OCI-LY1 (cell line): ENCODE data around the gene CENPC.

ENCODE experiments used
- H2AFZ ChIP-seq: fragments of 200-600 bp; sonication (generic), shearing (Covaris generic); 2 replicates; pipeline ENCODE4 v1.6.0; 2014; ENCODE audit warnings: antibody characterized with exemption, mild to moderate bottlenecking, low read length
- H3F3A ChIP-seq: fragments of 200-600 bp; sonication (generic), shearing (Covaris generic); 2 replicates; pipeline ENCODE4 v1.6.0; 2014; ENCODE audit warnings: mild to moderate bottlenecking, antibody characterized with exemption, low read length, moderate library complexity; ENCODE audit not compliant: insufficient read depth
- H3K27ac ChIP-seq: fragments of 200-600 bp; sonication (generic); 2 replicates; pipeline ENCODE4 v1.5.1; 2014; ENCODE audit warnings: low read length, mixed run types, mild to moderate bottlenecking, low read depth; ENCODE audit not compliant: poor library complexity, severe bottlenecking
- H3K27me3 ChIP-seq: fragments of 200-600 bp; sonication (generic); 2 replicates; pipeline ENCODE4 v1.6.0; 2014; ENCODE audit warnings: antibody characterized with exemption, mild to moderate bottlenecking, low read length, moderate library complexity; ENCODE audit not compliant: insufficient read depth
- H3K36me3 ChIP-seq: fragments of 200-600 bp; sonication (generic); 2 replicates; pipeline ENCODE4 v1.6.1; 2014; ENCODE audit warnings: mild to moderate bottlenecking, antibody characterized with exemption, low read length, moderate library complexity, mixed read lengths; ENCODE audit not compliant: insufficient read depth
- H3K4me1 ChIP-seq: fragments of 200-600 bp; sonication (generic); 2 replicates; pipeline ENCODE4 v1.5.1; 2014; ENCODE audit warnings: mild to moderate bottlenecking, low read length, moderate library complexity; ENCODE audit not compliant: insufficient read depth, severe bottlenecking
- H3K4me2 ChIP-seq: fragments of 200-600 bp; sonication (generic), shearing (Covaris generic); 2 replicates; pipeline ENCODE4 v1.6.1; 2014; ENCODE audit warnings: low read length
- H3K4me3 ChIP-seq: fragments of 200-600 bp; sonication (generic); 2 replicates; pipeline ENCODE4 v1.5.1; 2014; ENCODE audit warnings: low read length, low read depth, mild to moderate bottlenecking, mixed read lengths; ENCODE audit not compliant: poor library complexity, severe bottlenecking
- H3K79me2 ChIP-seq: fragments of 200-600 bp; shearing (Covaris generic); 2 replicates; pipeline ENCODE4 v1.6.1; 2016; ENCODE audit warnings: mixed run types, low read length, mixed read lengths; ENCODE audit not compliant: insufficient read depth
- H3K9ac ChIP-seq: fragments of 200-600 bp; sonication (generic), shearing (Covaris generic); 2 replicates; pipeline ENCODE4 v1.6.1; 2014; ENCODE audit warnings: mild to moderate bottlenecking, low read length, mixed read lengths
- H3K9me2 ChIP-seq: fragments of 200-600 bp; sonication (generic), shearing (Covaris generic); 2 replicates; pipeline ENCODE4 v1.6.1; 2014; ENCODE audit warnings: low read depth, mild to moderate bottlenecking, low read length, mixed read lengths
- H3K9me3 ChIP-seq: fragments of 200-600 bp; shearing (Covaris generic); 2 replicates; pipeline ENCODE4 v1.6.1; 2014; ENCODE audit warnings: low read length, mixed read lengths
- H4K20me1 ChIP-seq: fragments of 200-600 bp; sonication (generic), shearing (Covaris generic); 2 replicates; pipeline ENCODE4 v1.6.0; 2016; ENCODE audit warnings: mild to moderate bottlenecking, low read length; ENCODE audit not compliant: insufficient read depth
- EZH2 ChIP-seq: fragments of 200-600 bp; sonication (generic), shearing (Covaris generic); IDR thresholded peaks from 2 replicates; pipeline ENCODE4 v1.8.0; 2017; ENCODE audit warnings: borderline replicate concordance, mixed run types, mild to moderate bottlenecking, antibody characterized with exemption, low read length, moderate library complexity, mixed read lengths
- TF ChIP-seq, protein P1 (sequence below): fragments of 200-600 bp; sonication (generic), shearing (Covaris generic); IDR thresholded peaks from 2 replicates; pipeline ENCODE4 v1.5.1; 2017; ENCODE audit warnings: mild to moderate bottlenecking, antibody characterized with exemption, low read length, moderate library complexity, mixed read lengths

The CENPC gene

DNA sequence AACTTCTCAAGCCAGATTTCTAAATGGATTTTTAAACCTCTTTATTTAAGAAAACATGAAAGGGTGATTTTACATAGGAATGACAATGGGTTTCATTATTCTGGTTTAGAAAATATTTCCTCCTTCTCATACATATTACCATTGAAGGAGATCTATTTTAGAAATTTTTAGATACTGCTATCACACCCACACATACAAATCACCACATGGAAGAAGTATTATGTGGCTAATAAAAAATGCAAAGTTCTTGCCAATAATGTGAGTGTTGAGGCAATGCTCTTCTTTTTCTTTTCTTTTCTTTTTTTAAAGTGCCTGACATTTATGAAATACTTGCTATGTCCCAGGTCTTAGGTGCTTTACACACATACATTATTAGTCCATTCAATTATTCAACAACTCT, 20.0 kb upstream of the CENPC start:
- no peak overlapping the region for H3K27ac ChIP-seq
- no peaks in the 10 kb centered on the region for H4K20me1 ChIP-seq
- no peak overlapping the region for H2AFZ ChIP-seq
- H3K79me2 ChIP-seq: peaks cover 80% of the 10 kb centered on the region
- H3K9ac ChIP-seq: no peak overlapping the region
- no peaks in the 10 kb centered on the region for H3K27me3 ChIP-seq
- no peak overlapping the region for H3K4me2 ChIP-seq
- H3K36me3 ChIP-seq: peaks cover 48% of the 10 kb centered on the region
- no peaks in the 10 kb centered on the region for H3K9me2 ChIP-seq
- no peaks in the 10 kb centered on the region for H3F3A ChIP-seq
- H3K4me3 ChIP-seq: no peak overlapping the region
- TF ChIP-seq, protein P1, sequence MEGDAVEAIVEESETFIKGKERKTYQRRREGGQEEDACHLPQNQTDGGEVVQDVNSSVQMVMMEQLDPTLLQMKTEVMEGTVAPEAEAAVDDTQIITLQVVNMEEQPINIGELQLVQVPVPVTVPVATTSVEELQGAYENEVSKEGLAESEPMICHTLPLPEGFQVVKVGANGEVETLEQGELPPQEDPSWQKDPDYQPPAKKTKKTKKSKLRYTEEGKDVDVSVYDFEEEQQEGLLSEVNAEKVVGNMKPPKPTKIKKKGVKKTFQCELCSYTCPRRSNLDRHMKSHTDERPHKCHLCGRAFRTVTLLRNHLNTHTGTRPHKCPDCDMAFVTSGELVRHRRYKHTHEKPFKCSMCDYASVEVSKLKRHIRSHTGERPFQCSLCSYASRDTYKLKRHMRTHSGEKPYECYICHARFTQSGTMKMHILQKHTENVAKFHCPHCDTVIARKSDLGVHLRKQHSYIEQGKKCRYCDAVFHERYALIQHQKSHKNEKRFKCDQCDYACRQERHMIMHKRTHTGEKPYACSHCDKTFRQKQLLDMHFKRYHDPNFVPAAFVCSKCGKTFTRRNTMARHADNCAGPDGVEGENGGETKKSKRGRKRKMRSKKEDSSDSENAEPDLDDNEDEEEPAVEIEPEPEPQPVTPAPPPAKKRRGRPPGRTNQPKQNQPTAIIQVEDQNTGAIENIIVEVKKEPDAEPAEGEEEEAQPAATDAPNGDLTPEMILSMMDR: no peak
- no peak for TF ChIP-seq EZH2
- no peaks in the 10 kb centered on the region for H3K9me3 ChIP-seq
- peaks cover 68% of the 10 kb centered on the region for H3K4me1 ChIP-seq

DNA sequence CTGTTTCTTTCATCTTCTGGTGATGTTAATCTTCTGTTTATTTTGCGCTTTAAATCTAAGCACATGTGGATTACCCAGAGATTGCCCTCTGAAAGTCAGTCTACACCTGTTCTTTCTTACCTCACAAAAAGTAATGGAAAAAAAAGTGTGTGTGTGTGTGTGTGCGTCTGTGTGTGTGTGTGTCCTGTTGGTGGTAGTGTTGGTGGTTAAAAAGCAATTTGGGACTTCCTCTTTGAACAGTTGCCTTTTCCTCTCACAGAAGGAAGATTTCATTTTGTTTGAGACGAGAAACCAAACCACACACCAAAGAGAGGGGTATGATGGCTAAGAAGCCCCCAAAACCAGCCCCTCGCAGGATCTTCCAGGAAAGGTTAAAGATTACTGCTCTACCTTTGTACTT, 13.2 kb upstream of the CENPC start, which contains the start of gene STAP1:
STAP1 (plus strand) TSS at position 235 of the 400 bp plus-strand sequence; CDS start at position 318, 83 bp downstream.
- Histone ChIP-seq H3K4me2 (peak within 1 kb of the TSS; percentile 90), H3K9ac (peak within 1 kb of the TSS; percentile 94)

GRCh38 chr4:67556436-67556835, 11.1 kb upstream of the CENPC start:
- H3K36me3 ChIP-seq: peaks cover 8% of the 10 kb centered on the region
- peaks cover 55% of the 10 kb centered on the region for H3K4me1 ChIP-seq
- H3K9ac ChIP-seq: no peak overlapping the region
- H3K9me3 ChIP-seq: no peaks in the 10 kb centered on the region
- H3K4me3 ChIP-seq: no peak overlapping the region
- no peak overlapping the region for H2AFZ ChIP-seq
- TF ChIP-seq EZH2: no peak
- TF ChIP-seq, protein P1: no peak
- H3K79me2 ChIP-seq: peaks cover 35% of the 10 kb centered on the region
- H3K27ac ChIP-seq: peak overlapping the region; percentile 88
- no peaks in the 10 kb centered on the region for H3K9me2 ChIP-seq
- H3K27me3 ChIP-seq: no peaks in the 10 kb centered on the region
- no peaks in the 10 kb centered on the region for H3F3A ChIP-seq
- no peaks in the 10 kb centered on the region for H4K20me1 ChIP-seq
- H3K4me2 ChIP-seq: no peak overlapping the region

More for the DNA sequence above, 13.2 kb upstream of the CENPC start, which contains the start of gene STAP1:
- TF ChIP-seq, protein P1: peak; percentile 16; the same call in 1 of the 2 replicates
- TF ChIP-seq EZH2: no peak
- Histone ChIP-seq H3K9me3 (no peaks in the 10 kb centered on the region), H3K4me1 (peaks cover 47% of the 10 kb centered on the region), H3K79me2 (peaks cover 55% of the 10 kb centered on the region), H4K20me1 (no peaks in the 10 kb centered on the region), H3K4me3 (peak within 1 kb of the TSS; percentile 86), H2AFZ (no peak within 1 kb of the TSS), H3K27ac (peak within 1 kb of the TSS; percentile 88), H3K36me3 (peaks cover 22% of the 10 kb centered on the region), H3F3A (no peaks in the 10 kb centered on the region), H3K27me3 (no peaks in the 10 kb centered on the region), H3K9me2 (no peaks in the 10 kb centered on the region)
